Neural cell (in vitro differentiated cells): ENCODE results near the gene DCBLD1.

ENCODE experiments used
- EP300 ChIP-seq: fragments of 450-650 bp; conservative IDR thresholded peaks from 2 replicates; pipeline ENCODE4 v1.6.1; 2014; ENCODE audit warnings: antibody characterized with exemption, mild to moderate bottlenecking, moderate library complexity; ENCODE audit not compliant: poor library complexity, severe bottlenecking
- RAD21 ChIP-seq: fragments of 450-650 bp; conservative IDR thresholded peaks from 2 replicates; pipeline ENCODE4 v1.6.1; 2014; ENCODE audit warnings: antibody characterized with exemption, mild to moderate bottlenecking, moderate library complexity
- TAF1 ChIP-seq: IDR thresholded peaks from 2 replicates; pipeline ENCODE4 v1.6.1; 2012; ENCODE audit warnings: low read depth

- no peak for TF ChIP-seq TAF1
- TF ChIP-seq EP300: no peak
- TF ChIP-seq RAD21: no peak
Observed at GRCh38 chr6:117525607-117526006, 43.1 kb downstream of the DCBLD1 start.
